Measurements from ENCODE around the gene ITPRIP.

Gene ITPRIP

GRCh38 chr10:104342941-104343411 lies 4.7 kb upstream of the ITPRIP start:
- H4K91ac ChIP-seq (ENCODE audit: low read depth, low read length, poor library complexity): no peak overlapping the region
- no peaks in the 10 kb centered on the region for H3K79me1 ChIP-seq (ENCODE audit: low read depth, low read length)
- no peak overlapping the region for H3K27ac ChIP-seq (replicated peaks; ENCODE audit: low read length)
- no peak for DNase-seq (ENCODE audit: low spot score)
- H3K36me3 ChIP-seq (replicated peaks in 1 of 2; ENCODE audit: control insufficient read depth in 2 of 2, insufficient read depth in 2 of 2, low read length in 2 of 2): no peaks in the 10 kb centered on the region
- H3K14ac ChIP-seq (ENCODE audit: low read length): no peak overlapping the region
- no peak overlapping the region for H3K4me2 ChIP-seq (ENCODE audit: insufficient read depth, low read length, poor library complexity, severe bottlenecking)
- peaks cover 0 to 6% of the 10 kb centered on the region in 2 donors for H3K4me1 ChIP-seq (ENCODE audit: control insufficient read depth in 2 of 2, insufficient read depth in 1 of 2, low read depth in 1 of 2, low read length in 2 of 2)
- H2AFZ ChIP-seq (ENCODE audit: low read length): no peak overlapping the region
- peaks cover 0 to 10% (median 0%) of the 10 kb centered on the region in 3 experiments for H3K27me3 ChIP-seq (ENCODE audit: control insufficient read depth in 3 of 3, insufficient read depth in 3 of 3, low read depth in 1 of 3, low read length in 3 of 3)
- WGBS, 2 donors (ENCODE audit: extremely low coverage in 2 of 2, insufficient read length in 2 of 2, insufficient replicate concordance in 1 of 2): no CpG with 5 or more reads among the region's 3 CpGs
- no peak overlapping the region for H2BK5ac ChIP-seq (ENCODE audit: low read length)
- H4K8ac ChIP-seq (ENCODE audit: low read depth, low read length): no peak overlapping the region
- H3K4me3 ChIP-seq (ENCODE audit: low read length in 2 of 2): no peak overlapping the region
- no peak overlapping the region for H2BK15ac ChIP-seq (ENCODE audit: low read length)
- H3K4ac ChIP-seq (ENCODE audit: low read length): no peak overlapping the region
- no peaks in the 10 kb centered on the region for H3K9me3 ChIP-seq (replicated peaks in 1 of 2; ENCODE audit: control insufficient read depth in 2 of 2, insufficient read depth in 1 of 2, low read depth in 1 of 2, low read length in 2 of 2)
- H2BK12ac ChIP-seq (ENCODE audit: low read length): no peak overlapping the region
- H2BK120ac ChIP-seq (ENCODE audit: low read depth, low read length): no peak overlapping the region
- H2AK5ac ChIP-seq (ENCODE audit: low read depth, low read length): no peak overlapping the region
- no peak overlapping the region for H3K23ac ChIP-seq (ENCODE audit: low read depth, low read length, poor library complexity)
- H3K9ac ChIP-seq (ENCODE audit: low read depth, low read length, poor library complexity): no peak overlapping the region
- no peak overlapping the region for H3K18ac ChIP-seq (ENCODE audit: low read length)

GRCh38 chr10:104340641-104341040 lies 2.4 kb upstream of the ITPRIP start:
- DNase-seq (ENCODE audit: low spot score): no peak
- Histone ChIP-seq H3K4me2 (ENCODE audit: insufficient read depth, low read length, poor library complexity, severe bottlenecking) (no peak overlapping the region), H3K4ac (ENCODE audit: low read length) (no peak overlapping the region), H2BK12ac (ENCODE audit: low read length) (no peak overlapping the region), H3K9me3 (replicated peaks in 1 of 2; ENCODE audit: control insufficient read depth in 2 of 2, insufficient read depth in 1 of 2, low read depth in 1 of 2, low read length in 2 of 2) (no peaks in the 10 kb centered on the region), H3K4me3 (ENCODE audit: low read length in 2 of 2) (no peak overlapping the region), H3K36me3 (replicated peaks in 1 of 2; ENCODE audit: control insufficient read depth in 2 of 2, insufficient read depth in 2 of 2, low read length in 2 of 2) (peaks cover 0 to 2% of the 10 kb centered on the region in 2 donors), H3K14ac (ENCODE audit: low read length) (no peak overlapping the region), H3K18ac (ENCODE audit: low read length) (no peak overlapping the region), H3K27ac (replicated peaks; ENCODE audit: low read length) (no peak overlapping the region), H3K79me1 (ENCODE audit: low read depth, low read length) (no peaks in the 10 kb centered on the region), H4K91ac (ENCODE audit: low read depth, low read length, poor library complexity) (no peak overlapping the region), H2AFZ (ENCODE audit: low read length) (no peak overlapping the region), H3K23ac (ENCODE audit: low read depth, low read length, poor library complexity) (no peak overlapping the region), H3K27me3 (ENCODE audit: control insufficient read depth in 3 of 3, insufficient read depth in 3 of 3, low read depth in 1 of 3, low read length in 3 of 3) (peaks cover 0 to 14% (median 0%) of the 10 kb centered on the region in 3 experiments), H2BK15ac (ENCODE audit: low read length) (no peak overlapping the region), H2BK5ac (ENCODE audit: low read length) (no peak overlapping the region), H2BK120ac (ENCODE audit: low read depth, low read length) (no peak overlapping the region), H3K4me1 (ENCODE audit: control insufficient read depth in 2 of 2, insufficient read depth in 1 of 2, low read depth in 1 of 2, low read length in 2 of 2) (peaks cover 10 to 14% of the 10 kb centered on the region in 2 donors), H3K9ac (ENCODE audit: low read depth, low read length, poor library complexity) (no peak overlapping the region), H2AK5ac (ENCODE audit: low read depth, low read length) (no peak overlapping the region), H4K8ac (ENCODE audit: low read depth, low read length) (no peak overlapping the region)
- no CpG with 5 or more reads among the region's 4 CpGs for WGBS, 2 donors (ENCODE audit: extremely low coverage in 2 of 2, insufficient read length in 2 of 2, insufficient replicate concordance in 1 of 2)

- WGBS, 2 donors (ENCODE audit: extremely low coverage in 2 of 2, insufficient read length in 2 of 2, insufficient replicate concordance in 1 of 2): no CpG with 5 or more reads among the region's 4 CpGs
Observed at GRCh38 chr10:104340111-104340526, 1.9 kb upstream of the ITPRIP start.

GRCh38 chr10:104339469-104340110 lies 1.3 kb upstream of the ITPRIP start:
- Histone ChIP-seq H2BK15ac (ENCODE audit: low read length) (no peak overlapping the region), H3K4me2 (ENCODE audit: insufficient read depth, low read length, poor library complexity, severe bottlenecking) (no peak overlapping the region), H3K36me3 (replicated peaks in 1 of 2; ENCODE audit: control insufficient read depth in 2 of 2, insufficient read depth in 2 of 2, low read length in 2 of 2) (peaks cover 0 to 12% of the 10 kb centered on the region in 2 donors), H3K4me3 (ENCODE audit: low read length in 2 of 2) (peak overlapping the region in 1 of 2 donors; percentile 89), H4K8ac (ENCODE audit: low read depth, low read length) (no peak overlapping the region), H2AK5ac (ENCODE audit: low read depth, low read length) (no peak overlapping the region), H3K9me3 (replicated peaks in 1 of 2; ENCODE audit: control insufficient read depth in 2 of 2, insufficient read depth in 1 of 2, low read depth in 1 of 2, low read length in 2 of 2) (no peaks in the 10 kb centered on the region), H3K4me1 (ENCODE audit: control insufficient read depth in 2 of 2, insufficient read depth in 1 of 2, low read depth in 1 of 2, low read length in 2 of 2) (peaks cover 10 to 14% of the 10 kb centered on the region in 2 donors), H2BK12ac (ENCODE audit: low read length) (no peak overlapping the region), H3K23ac (ENCODE audit: low read depth, low read length, poor library complexity) (no peak overlapping the region), H2BK120ac (ENCODE audit: low read depth, low read length) (no peak overlapping the region), H3K79me1 (ENCODE audit: low read depth, low read length) (peaks cover 2% of the 10 kb centered on the region), H3K27ac (replicated peaks; ENCODE audit: low read length) (no peak overlapping the region), H4K91ac (ENCODE audit: low read depth, low read length, poor library complexity) (no peak overlapping the region), H3K27me3 (ENCODE audit: control insufficient read depth in 3 of 3, insufficient read depth in 3 of 3, low read depth in 1 of 3, low read length in 3 of 3) (peaks cover 0 to 16% (median 0%) of the 10 kb centered on the region in 3 experiments), H3K9ac (ENCODE audit: low read depth, low read length, poor library complexity) (no peak overlapping the region), H3K18ac (ENCODE audit: low read length) (no peak overlapping the region), H3K4ac (ENCODE audit: low read length) (no peak overlapping the region), H3K14ac (ENCODE audit: low read length) (no peak overlapping the region), H2BK5ac (ENCODE audit: low read length) (no peak overlapping the region), H2AFZ (ENCODE audit: low read length) (peak overlapping the region; percentile 98)
- DNase-seq (ENCODE audit: low spot score): no peak
- WGBS, 2 donors (ENCODE audit: extremely low coverage in 2 of 2, insufficient read length in 2 of 2, insufficient replicate concordance in 1 of 2): no CpG with 5 or more reads among the region's 11 CpGs

More at GRCh38 chr10:104340111-104340526, 1.9 kb upstream of the ITPRIP start:
- Histone ChIP-seq H3K9me3 (replicated peaks in 1 of 2; ENCODE audit: control insufficient read depth in 2 of 2, insufficient read depth in 1 of 2, low read depth in 1 of 2, low read length in 2 of 2) (no peaks in the 10 kb centered on the region), H3K4me2 (ENCODE audit: insufficient read depth, low read length, poor library complexity, severe bottlenecking) (no peak overlapping the region), H3K4me1 (ENCODE audit: control insufficient read depth in 2 of 2, insufficient read depth in 1 of 2, low read depth in 1 of 2, low read length in 2 of 2) (peaks cover 10 to 14% of the 10 kb centered on the region in 2 donors), H2BK12ac (ENCODE audit: low read length) (no peak overlapping the region), H2AFZ (ENCODE audit: low read length) (no peak overlapping the region), H4K91ac (ENCODE audit: low read depth, low read length, poor library complexity) (no peak overlapping the region), H4K8ac (ENCODE audit: low read depth, low read length) (no peak overlapping the region), H3K9ac (ENCODE audit: low read depth, low read length, poor library complexity) (no peak overlapping the region), H3K27ac (replicated peaks; ENCODE audit: low read length) (no peak overlapping the region), H3K4ac (ENCODE audit: low read length) (no peak overlapping the region), H3K23ac (ENCODE audit: low read depth, low read length, poor library complexity) (no peak overlapping the region), H3K36me3 (replicated peaks in 1 of 2; ENCODE audit: control insufficient read depth in 2 of 2, insufficient read depth in 2 of 2, low read length in 2 of 2) (peaks cover 0 to 7% of the 10 kb centered on the region in 2 donors), H2BK120ac (ENCODE audit: low read depth, low read length) (no peak overlapping the region), H3K79me1 (ENCODE audit: low read depth, low read length) (no peaks in the 10 kb centered on the region), H3K18ac (ENCODE audit: low read length) (no peak overlapping the region), H3K27me3 (ENCODE audit: control insufficient read depth in 3 of 3, insufficient read depth in 3 of 3, low read depth in 1 of 3, low read length in 3 of 3) (peaks cover 0 to 14% (median 0%) of the 10 kb centered on the region in 3 experiments), H2BK5ac (ENCODE audit: low read length) (no peak overlapping the region), H2BK15ac (ENCODE audit: low read length) (no peak overlapping the region), H3K14ac (ENCODE audit: low read length) (no peak overlapping the region), H2AK5ac (ENCODE audit: low read depth, low read length) (no peak overlapping the region), H3K4me3 (ENCODE audit: low read length in 2 of 2) (no peak overlapping the region)
- DNase-seq (ENCODE audit: low spot score): no peak
